Measurements from ENCODE around the gene SUSD5. TPM values are rescaled to one million over a fixed set of nuclear protein-coding genes. Genes with fewer than 3 reads are reported as not detected.
A peak's percentile ranks its signal among the peaks of the same experiment; 100 is the strongest.

The SUSD5 gene
- total RNA-seq, 1 experiment from 2014 or later, result 4.9 TPM

DNA sequence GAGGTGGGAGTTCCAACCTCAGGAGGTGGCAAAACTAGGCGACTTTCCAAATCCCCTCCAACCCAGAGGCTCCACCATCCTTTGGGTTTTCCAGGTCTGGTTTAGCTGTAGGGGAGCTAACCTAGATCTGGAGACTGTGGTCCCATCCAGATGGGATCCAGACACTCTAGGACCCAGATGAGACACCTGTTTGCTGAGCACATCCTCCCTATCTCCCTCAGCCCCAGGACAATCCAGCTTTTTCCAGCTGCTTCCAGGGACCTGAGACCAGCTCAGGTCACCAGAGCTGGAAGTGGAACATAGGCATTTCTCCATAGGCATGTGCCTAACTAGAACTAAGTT, 86.6 kb downstream of the SUSD5 start:
- Histone ChIP-seq H2BK12ac (ENCODE audit: insufficient read length, low read depth, low read length) (no peak overlapping the region), H2AK5ac (ENCODE audit: insufficient read length, low read length) (no peak overlapping the region), H3K23ac (ENCODE audit: insufficient read length, low read depth, low read length) (no peak overlapping the region), H3K56ac (ENCODE audit: insufficient read length, low read depth, low read length) (no peak overlapping the region), H2BK15ac (ENCODE audit: low read depth, low read length) (no peak overlapping the region), H3K79me2 (ENCODE audit: insufficient read depth, low read length) (no peaks in the 10 kb centered on the region), H4K20me1 (ENCODE audit: control insufficient read depth, insufficient read depth, insufficient read length) (no peaks in the 10 kb centered on the region), H3K27ac (ENCODE audit: insufficient read length, low read depth, low read length) (no peak overlapping the region), H3K18ac (ENCODE audit: insufficient read length, low read depth, low read length) (peak overlapping the region; percentile 9), H3K9me3 (ENCODE audit: control insufficient read depth, low read depth, low read length) (no peaks in the 10 kb centered on the region), H3T11ph (ENCODE audit: low read length) (no peak overlapping the region), H3K79me1 (ENCODE audit: insufficient read depth, low read depth, low read length, poor library complexity, severe bottlenecking) (no peaks in the 10 kb centered on the region), H2AFZ (ENCODE audit: low read length) (no peak overlapping the region), H2BK120ac (ENCODE audit: low read depth, low read length, poor library complexity, severe bottlenecking) (no peak overlapping the region), H2BK5ac (ENCODE audit: insufficient read length, low read length) (no peak overlapping the region), H3K27me3 (ENCODE audit: insufficient read depth, low read length) (no peaks in the 10 kb centered on the region), H3K4me2 (ENCODE audit: insufficient read depth, insufficient read length, low read length) (no peak overlapping the region), H4K5ac (ENCODE audit: insufficient read length, low read depth, low read length) (no peak overlapping the region), H3K14ac (ENCODE audit: insufficient read depth, low read length) (no peak overlapping the region), H4K91ac (ENCODE audit: insufficient read length, low read depth, low read length) (no peak overlapping the region), H3K9ac (ENCODE audit: extremely low read depth, insufficient read length, low read length) (no peak overlapping the region), H3K23me2 (ENCODE audit: insufficient read length, low read depth, low read length, poor library complexity, severe bottlenecking) (no peaks in the 10 kb centered on the region), H4K8ac (replicated peaks; ENCODE audit: insufficient read length, low read depth, low read length) (no peak overlapping the region), H2BK20ac (ENCODE audit: low read depth, low read length, poor library complexity, severe bottlenecking) (no peak overlapping the region), H3K4ac (ENCODE audit: low read depth, low read length) (no peak overlapping the region), H3K4me1 (ENCODE audit: insufficient read depth, low read length) (peaks cover 2% of the 10 kb centered on the region; the same call in 1 of the 2 replicates)
- no peak for DNase-seq
- peaks cover 13% of the 10 kb centered on the region in 2 experiments for H3K4me1 Mint-ChIP-seq
- no peak for TF ChIP-seq CTCF (conservative IDR thresholded peaks at IDR 0.05)
- WGBS (ENCODE audit: extremely low coverage, insufficient read length, low lambda C conversion rate), result no CpG with 5 or more reads among the region's 1 CpG
- no peaks in the 10 kb centered on the region for H3K9me3 Mint-ChIP-seq
- peak overlapping the region in 2 of 3 experiments; percentile 56 to 62; a peak in 3 of 7 replicates for H3K27ac Mint-ChIP-seq
- no peaks in the 10 kb centered on the region for H3K27me3 Mint-ChIP-seq (ENCODE audit: low read depth)
- no peak overlapping the region for H3K4me3 Mint-ChIP-seq
- peaks cover 3 to 43% (median 17%) of the 10 kb centered on the region in 3 experiments; a peak in 5 of 7 replicates for H3K36me3 Mint-ChIP-seq (ENCODE audit: insufficient read depth in 1 of 3, low read depth in 3 of 3)
